ENCODE results near the gene MCC. TPM values are rescaled to one million over a fixed set of nuclear protein-coding genes. Genes with fewer than 3 reads are reported as not detected.
A peak's percentile ranks its signal among the peaks of the same experiment; 100 is the strongest.

Gene MCC
- total RNA-seq, 6 donors from 2014 or later: 12.1 to 67.1 (median 21.3) TPM

GRCh38 chr5:113145757-113146387, 342.4 kb downstream of the MCC start:
- 24 to 92% methylated on average over 1 of the region's 1 CpG for WGBS, 2 donors
- no peak overlapping the region for H3K27ac ChIP-seq

GRCh38 chr5:113142186-113142585, 346.1 kb downstream of the MCC start:
- H3K4me3 ChIP-seq: no peak overlapping the region
- no peaks in the 10 kb centered on the region for H3K27me3 ChIP-seq
- DNase-seq (no peak), ATAC-seq (ENCODE audit: low FRiP score in 2 of 2) (no peak)
- TF ChIP-seq POLR2AphosphoS5 (IDR thresholded peaks at IDR 0.05): no peak
- no peak for TF ChIP-seq EP300 (IDR thresholded peaks at IDR 0.05)
- no peak for TF ChIP-seq POLR2A (IDR thresholded peaks at IDR 0.05)
- no peak for TF ChIP-seq CTCF (IDR thresholded peaks at IDR 0.05)
- WGBS, 2 donors: 89 to 91% methylated on average over 4 of the region's 4 CpGs
- no peaks in the 10 kb centered on the region for H3K36me3 ChIP-seq
- no peak overlapping the region for H3K27ac ChIP-seq
- no peaks in the 10 kb centered on the region for H3K9me3 ChIP-seq
- no peaks in the 10 kb centered on the region for H3K4me1 ChIP-seq

More at GRCh38 chr5:113145757-113146387, 342.4 kb downstream of the MCC start:
- Histone ChIP-seq H3K4me3 (no peak overlapping the region), H3K36me3 (no peaks in the 10 kb centered on the region), H3K4me1 (no peaks in the 10 kb centered on the region), H3K9me3 (no peaks in the 10 kb centered on the region), H3K27me3 (no peaks in the 10 kb centered on the region)
- ATAC-seq (ENCODE audit: low FRiP score in 2 of 2): no peak
- no peak for DNase-seq
- no peak for TF ChIP-seq EP300 (IDR thresholded peaks at IDR 0.05)
- no peak for TF ChIP-seq POLR2A (IDR thresholded peaks at IDR 0.05)
- TF ChIP-seq CTCF (IDR thresholded peaks at IDR 0.05): no peak
- TF ChIP-seq POLR2AphosphoS5 (IDR thresholded peaks at IDR 0.05): no peak

- Histone ChIP-seq H3K36me3 (no peaks in the 10 kb centered on the region), H3K4me3 (no peak overlapping the region), H3K9me3 (no peaks in the 10 kb centered on the region), H3K27me3 (no peaks in the 10 kb centered on the region), H3K27ac (no peak overlapping the region), H3K4me1 (no peaks in the 10 kb centered on the region)
- 70 to 77% methylated on average over 9 of the region's 9 CpGs for WGBS, 2 donors
- no peak for TF ChIP-seq POLR2AphosphoS5 (IDR thresholded peaks at IDR 0.05)
- TF ChIP-seq EP300 (IDR thresholded peaks at IDR 0.05): no peak
- TF ChIP-seq CTCF (IDR thresholded peaks at IDR 0.05): no peak
- TF ChIP-seq POLR2A (IDR thresholded peaks at IDR 0.05): no peak
- DNase-seq (no peak), ATAC-seq (ENCODE audit: low FRiP score in 2 of 2) (peak in 1 of 2 donors; percentile 87)
These were observed 347.2 kb downstream of the MCC start for GRCh38 chr5:113140837-113141671.

GRCh38 chr5:113133211-113133975, 354.9 kb downstream of the MCC start:
- TF ChIP-seq EP300 (IDR thresholded peaks at IDR 0.05) (no peak), CTCF (IDR thresholded peaks at IDR 0.05) (no peak), POLR2A (IDR thresholded peaks at IDR 0.05) (no peak), POLR2AphosphoS5 (IDR thresholded peaks at IDR 0.05) (no peak)
- Histone ChIP-seq H3K9me3 (no peaks in the 10 kb centered on the region), H3K36me3 (no peaks in the 10 kb centered on the region), H3K27ac (no peak overlapping the region), H3K27me3 (no peaks in the 10 kb centered on the region), H3K4me3 (no peak overlapping the region), H3K4me1 (no peaks in the 10 kb centered on the region)
- no peak for ATAC-seq (ENCODE audit: low FRiP score in 2 of 2)
- WGBS, 2 donors: 95 to 97% methylated on average over 3 of the region's 3 CpGs
- DNase-seq: no peak

Measured in upper lobe of left lung (tissue), 6 donors.